PFSK-1 (cell line): ENCODE results near the gene ACAP2.

Source experiments
- FOXP2 ChIP-seq: optimal IDR thresholded peaks from 2 replicates; pipeline ENCODE3; 2011; ENCODE audit warnings: borderline replicate concordance, control low read depth, inconsistent platforms; ENCODE audit not compliant: insufficient read depth; ENCODE audit errors: extremely low read length, extremely low read depth
- POLR2AphosphoS5 ChIP-seq: IDR thresholded peaks from 2 replicates; pipeline ENCODE4 v1.6.1; 2012; ENCODE audit warnings: low read depth, mild to moderate bottlenecking, control low read depth, low read length, moderate library complexity
- REST ChIP-seq, 2 experiments: IDR thresholded peaks; 2 replicates each; pipeline versions ENCODE4 v1.6.1 to v1.8.0; 2011 to 2012; ENCODE audit warnings: low read depth in 2 of 2, low read length in 2 of 2, control low read depth in 1 of 2, inconsistent platforms in 1 of 2, mild to moderate bottlenecking in 1 of 2, moderate library complexity in 1 of 2; ENCODE audit not compliant: insufficient read depth in 1 of 2
- SIN3A ChIP-seq: IDR thresholded peaks from 2 replicates; pipeline ENCODE4 v1.6.1; 2012; ENCODE audit warnings: mild to moderate bottlenecking, low read length, moderate library complexity, borderline replicate concordance; ENCODE audit not compliant: insufficient read depth
- TAF1 ChIP-seq: IDR thresholded peaks from 2 replicates; pipeline ENCODE4 v1.6.1; 2012; ENCODE audit warnings: low read length, control low read depth, borderline replicate concordance; ENCODE audit not compliant: insufficient read depth

DNA sequence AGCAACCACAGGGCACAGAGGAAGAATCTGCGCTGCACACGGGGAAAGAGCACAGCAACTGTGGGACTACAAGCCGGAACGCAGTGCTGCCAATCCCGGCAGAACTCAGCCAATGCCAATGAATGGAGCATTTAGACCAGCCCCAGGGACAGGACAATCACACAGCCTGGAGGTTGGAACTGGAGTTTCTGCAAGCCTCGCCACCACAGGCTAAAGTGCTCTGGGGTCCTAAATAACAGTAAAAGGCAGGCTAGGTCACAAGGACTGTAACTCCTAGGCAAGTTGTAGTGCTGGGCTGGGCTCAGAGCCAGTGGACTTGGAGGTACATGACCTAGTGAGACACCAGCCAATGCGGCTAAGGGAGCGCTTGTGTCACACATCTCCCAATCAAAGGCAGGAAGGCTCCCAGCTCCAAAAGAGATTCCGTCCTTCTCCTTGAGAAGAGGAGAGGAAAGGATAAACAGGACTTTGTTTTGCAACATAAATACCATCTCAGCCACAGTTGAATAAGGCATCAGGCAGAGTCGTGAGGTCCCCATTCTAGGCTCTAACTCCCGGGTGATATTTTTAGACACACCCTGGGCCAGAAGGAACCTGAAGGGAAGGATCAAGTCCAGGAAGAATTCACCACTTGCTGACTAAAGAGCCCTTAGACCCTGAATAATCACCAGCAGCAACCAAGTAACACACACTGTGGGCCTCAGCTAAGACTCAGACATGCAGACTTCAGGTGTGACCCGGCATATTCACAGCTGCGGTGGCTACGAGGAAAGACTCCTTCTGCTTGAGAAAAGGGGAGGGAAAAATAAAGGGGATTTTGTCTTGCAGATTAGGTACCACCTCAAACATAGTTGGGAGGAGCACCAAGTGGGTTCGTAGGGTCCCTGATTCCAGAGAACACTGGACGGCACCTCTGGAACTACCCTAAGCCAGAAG is 86.4 kb downstream of the ACAP2 start:
- no peak for TF ChIP-seq POLR2AphosphoS5
- no peak for TF ChIP-seq SIN3A
- TF ChIP-seq FOXP2, result no peak
- no peak for TF ChIP-seq TAF1
- no peak for TF ChIP-seq REST (IDR thresholded peaks at IDR 0.05; ENCODE audit: insufficient read depth in 1 of 2, low read depth in 2 of 2, low read length in 2 of 2)
